ENCODE data around the gene CHRM4. TPM values are rescaled to one million over a fixed set of nuclear protein-coding genes. Genes with fewer than 3 reads are reported as not detected.
A peak's percentile ranks its signal among the peaks of the same experiment; 100 is the strongest.

Gene CHRM4
- total and polyA plus RNA-seq, 7 experiments from 2014 or later, result 0.15 to 3.5 (median 0.48) TPM; not detected in 2

GRCh38 chr11:46408407-46408986 lies 16.9 kb upstream of the CHRM4 start:
- Histone ChIP-seq H3K27me3 (ENCODE audit: control insufficient read depth in 2 of 2, insufficient read depth in 2 of 2, low read length in 2 of 2) (no peaks in the 10 kb centered on the region), H3K4me1 (ENCODE audit: control insufficient read depth in 2 of 2, insufficient read depth in 2 of 2, low read length in 2 of 2) (no peaks in the 10 kb centered on the region), H3K4me3 (ENCODE audit: low read length) (no peak overlapping the region), H3K27ac (ENCODE audit: low read depth, low read length) (no peak overlapping the region), H3K36me3 (ENCODE audit: control insufficient read depth in 2 of 3, insufficient read depth in 3 of 3, low read length in 3 of 3) (peaks cover 8 to 69% (median 11%) of the 10 kb centered on the region in 3 experiments), H3K9me3 (ENCODE audit: control insufficient read depth in 2 of 3, low read length in 3 of 3) (no peaks in the 10 kb centered on the region)
- Mint-ChIP-seq H3K4me3 (no peak overlapping the region), H3K27ac (no peak overlapping the region), H3K4me1 (no peaks in the 10 kb centered on the region), H3K36me3 (peaks cover 5 to 53% (median 10%) of the 10 kb centered on the region in 5 donors), H3K27me3 (no peaks in the 10 kb centered on the region), H3K9me3 (no peaks in the 10 kb centered on the region)
- no peak for DNase-seq
- intact Hi-C loops (cut with micrococcal nuclease), result no loop called here
- POLR2A ChIA-PET, result no interaction called here
- ATAC-seq, result no peak
- CTCF ChIA-PET, result interaction anchor here (0.6 kb wide), 1 partner anchor 39 kb away, joined by 5 read pairs; no protein-coding TSS in a partner anchor

- no peaks in the 10 kb centered on the region for H3K4me1 Mint-ChIP-seq
- no peak overlapping the region for H3K27ac ChIP-seq (ENCODE audit: low read depth, low read length)
- no peak for DNase-seq
- no peak overlapping the region for H3K27ac Mint-ChIP-seq
- peak overlapping the region in 1 of 10 donors; percentile 22 for H3K4me3 Mint-ChIP-seq
- POLR2A ChIA-PET, result no interaction called here
- H3K36me3 Mint-ChIP-seq, result peaks cover 5 to 54% (median 18%) of the 10 kb centered on the region in 5 donors
- intact Hi-C loops (cut with micrococcal nuclease), result no loop called here
- no peak overlapping the region for H3K4me3 ChIP-seq (ENCODE audit: low read length)
- no peaks in the 10 kb centered on the region for H3K27me3 Mint-ChIP-seq
- H3K27me3 ChIP-seq (ENCODE audit: control insufficient read depth in 2 of 2, insufficient read depth in 2 of 2, low read length in 2 of 2), result no peaks in the 10 kb centered on the region
- no peaks in the 10 kb centered on the region for H3K9me3 ChIP-seq (ENCODE audit: control insufficient read depth in 2 of 3, low read length in 3 of 3)
- peaks cover 8 to 72% (median 16%) of the 10 kb centered on the region in 3 experiments for H3K36me3 ChIP-seq (ENCODE audit: control insufficient read depth in 2 of 3, insufficient read depth in 3 of 3, low read length in 3 of 3)
- CTCF ChIA-PET, result no interaction called here
- H3K4me1 ChIP-seq (ENCODE audit: control insufficient read depth in 2 of 2, insufficient read depth in 2 of 2, low read length in 2 of 2), result no peaks in the 10 kb centered on the region
- no peak for ATAC-seq
- no peaks in the 10 kb centered on the region for H3K9me3 Mint-ChIP-seq
These were observed 16.1 kb upstream of the CHRM4 start for GRCh38 chr11:46407635-46408034.

- CTCF ChIA-PET, result no interaction called here
- Mint-ChIP-seq H3K4me3 (no peak overlapping the region), H3K27ac (no peak overlapping the region), H3K36me3 (peaks cover 5 to 58% (median 27%) of the 10 kb centered on the region in 5 donors), H3K9me3 (no peaks in the 10 kb centered on the region), H3K4me1 (no peaks in the 10 kb centered on the region), H3K27me3 (no peaks in the 10 kb centered on the region)
- intact Hi-C loops (cut with micrococcal nuclease), result no loop called here
- H3K27me3 ChIP-seq (ENCODE audit: control insufficient read depth in 2 of 2, insufficient read depth in 2 of 2, low read length in 2 of 2), result no peaks in the 10 kb centered on the region
- no peak overlapping the region for H3K4me3 ChIP-seq (ENCODE audit: low read length)
- no peak for ATAC-seq
- no peak overlapping the region for H3K27ac ChIP-seq (ENCODE audit: low read depth, low read length)
- DNase-seq, result no peak
- no peaks in the 10 kb centered on the region for H3K4me1 ChIP-seq (ENCODE audit: control insufficient read depth in 2 of 2, insufficient read depth in 2 of 2, low read length in 2 of 2)
- H3K36me3 ChIP-seq (ENCODE audit: control insufficient read depth in 2 of 3, insufficient read depth in 3 of 3, low read length in 3 of 3), result peaks cover 8 to 82% (median 16%) of the 10 kb centered on the region in 3 experiments
- POLR2A ChIA-PET, result no interaction called here
- H3K9me3 ChIP-seq (ENCODE audit: control insufficient read depth in 2 of 3, low read length in 3 of 3), result no peaks in the 10 kb centered on the region
These were observed 13.0 kb upstream of the CHRM4 start for GRCh38 chr11:46404476-46405017.

GRCh38 chr11:46402957-46403902 lies 11.7 kb upstream of the CHRM4 start:
- Mint-ChIP-seq H3K36me3 (peaks cover 5 to 57% (median 27%) of the 10 kb centered on the region in 5 donors), H3K4me1 (no peaks in the 10 kb centered on the region), H3K4me3 (no peak overlapping the region), H3K27ac (peak overlapping the region in 2 of 9 donors; percentile 12 to 30), H3K27me3 (no peaks in the 10 kb centered on the region), H3K9me3 (no peaks in the 10 kb centered on the region)
- no peak for DNase-seq
- Histone ChIP-seq H3K9me3 (ENCODE audit: control insufficient read depth in 2 of 3, low read length in 3 of 3) (no peaks in the 10 kb centered on the region), H3K27ac (ENCODE audit: low read depth, low read length) (no peak overlapping the region), H3K4me3 (ENCODE audit: low read length) (no peak overlapping the region), H3K4me1 (ENCODE audit: control insufficient read depth in 2 of 2, insufficient read depth in 2 of 2, low read length in 2 of 2) (no peaks in the 10 kb centered on the region), H3K36me3 (ENCODE audit: control insufficient read depth in 2 of 3, insufficient read depth in 3 of 3, low read length in 3 of 3) (peaks cover 7 to 71% (median 8%) of the 10 kb centered on the region in 3 experiments), H3K27me3 (ENCODE audit: control insufficient read depth in 2 of 2, insufficient read depth in 2 of 2, low read length in 2 of 2) (no peaks in the 10 kb centered on the region)
- ChIA-PET POLR2A (interaction anchor here (0.6 kb wide), 1 partner anchor 452 kb away, joined by 5 read pairs; no protein-coding TSS in a partner anchor), CTCF (no interaction called here)
- intact Hi-C loops (cut with micrococcal nuclease), result no loop called here
- ATAC-seq, result no peak

GRCh38 chr11:46397526-46397925 lies 6.0 kb upstream of the CHRM4 start:
- H3K4me1 ChIP-seq (ENCODE audit: control insufficient read depth in 2 of 2, insufficient read depth in 2 of 2, low read length in 2 of 2), result peaks cover 5 to 8% of the 10 kb centered on the region in 2 donors
- ChIA-PET POLR2A (interaction anchor here (1.4 kb wide), 1 partner anchor 19 kb away, joined by 4 read pairs; no protein-coding TSS in a partner anchor), CTCF (no interaction called here)
- DNase-seq (no peak), ATAC-seq (no peak)
- peaks cover 4 to 33% (median 16%) of the 10 kb centered on the region in 5 donors for H3K36me3 Mint-ChIP-seq
- H3K27ac Mint-ChIP-seq, result no peak overlapping the region
- peaks cover 0 to 2% (median 0%) of the 10 kb centered on the region in 11 donors for H3K9me3 Mint-ChIP-seq
- intact Hi-C loops (cut with micrococcal nuclease), result no loop called here
- no peak overlapping the region for H3K4me3 ChIP-seq (ENCODE audit: low read length)
- peaks cover 0 to 40% (median 0%) of the 10 kb centered on the region in 3 experiments for H3K36me3 ChIP-seq (ENCODE audit: control insufficient read depth in 2 of 3, insufficient read depth in 3 of 3, low read length in 3 of 3)
- peaks cover 6 to 10% (median 9%) of the 10 kb centered on the region in 7 donors for H3K4me1 Mint-ChIP-seq
- H3K27ac ChIP-seq (ENCODE audit: low read depth, low read length), result no peak overlapping the region
- no peaks in the 10 kb centered on the region for H3K27me3 ChIP-seq (ENCODE audit: control insufficient read depth in 2 of 2, insufficient read depth in 2 of 2, low read length in 2 of 2)
- no peak overlapping the region for H3K4me3 Mint-ChIP-seq
- no peaks in the 10 kb centered on the region for H3K9me3 ChIP-seq (ENCODE audit: control insufficient read depth in 2 of 3, low read length in 3 of 3)
- peaks cover 9 to 12% (median 10%) of the 10 kb centered on the region in 5 donors for H3K27me3 Mint-ChIP-seq

- H3K27me3 Mint-ChIP-seq, result peaks cover 17 to 35% (median 25%) of the 10 kb centered on the region in 5 donors
- H3K36me3 ChIP-seq (ENCODE audit: control insufficient read depth in 2 of 3, insufficient read depth in 3 of 3, low read length in 3 of 3), result peaks cover 0 to 19% (median 0%) of the 10 kb centered on the region in 3 experiments
- ChIA-PET CTCF (no interaction called here), POLR2A (no interaction called here)
- no peak overlapping the region for H3K27ac Mint-ChIP-seq
- H3K4me1 Mint-ChIP-seq, result peaks cover 7 to 26% (median 16%) of the 10 kb centered on the region in 7 donors
- peaks cover 0 to 13% (median 8%) of the 10 kb centered on the region in 5 donors for H3K36me3 Mint-ChIP-seq
- no peak overlapping the region for H3K4me3 ChIP-seq (ENCODE audit: low read length)
- H3K4me3 Mint-ChIP-seq, result peak overlapping the region in 4 of 10 donors; percentile 16 to 82 (median 74)
- ATAC-seq (no peak), DNase-seq (no peak)
- H3K9me3 Mint-ChIP-seq, result peaks cover 0 to 2% (median 0%) of the 10 kb centered on the region in 11 donors
- no peak overlapping the region for H3K27ac ChIP-seq (ENCODE audit: low read depth, low read length)
- no peaks in the 10 kb centered on the region for H3K9me3 ChIP-seq (ENCODE audit: control insufficient read depth in 2 of 3, low read length in 3 of 3)
- peaks cover 0 to 21% of the 10 kb centered on the region in 2 donors for H3K27me3 ChIP-seq (ENCODE audit: control insufficient read depth in 2 of 2, insufficient read depth in 2 of 2, low read length in 2 of 2)
- H3K4me1 ChIP-seq (ENCODE audit: control insufficient read depth in 2 of 2, insufficient read depth in 2 of 2, low read length in 2 of 2), result peaks cover 14 to 21% of the 10 kb centered on the region in 2 donors
- intact Hi-C loops (cut with micrococcal nuclease), result loop anchor here (2.0 to 5.0 kb wide), 2 partner anchors 223 to 224 kb away; partner anchors contain the start of genes ATG13 (in 2 of the 2) and HARBI1 (in 2 of the 2)
These were observed 2.2 kb upstream of the CHRM4 start for GRCh38 chr11:46393759-46394158.
